ENCODE data around the gene LRRC56. TPM values are rescaled to one million over a fixed set of nuclear protein-coding genes. Genes with fewer than 3 reads are reported as not detected.

The LRRC56 gene
- total and polyA plus RNA-seq, 2 experiments from 2014 or later, result 2.5 to 4.5 TPM

DNA sequence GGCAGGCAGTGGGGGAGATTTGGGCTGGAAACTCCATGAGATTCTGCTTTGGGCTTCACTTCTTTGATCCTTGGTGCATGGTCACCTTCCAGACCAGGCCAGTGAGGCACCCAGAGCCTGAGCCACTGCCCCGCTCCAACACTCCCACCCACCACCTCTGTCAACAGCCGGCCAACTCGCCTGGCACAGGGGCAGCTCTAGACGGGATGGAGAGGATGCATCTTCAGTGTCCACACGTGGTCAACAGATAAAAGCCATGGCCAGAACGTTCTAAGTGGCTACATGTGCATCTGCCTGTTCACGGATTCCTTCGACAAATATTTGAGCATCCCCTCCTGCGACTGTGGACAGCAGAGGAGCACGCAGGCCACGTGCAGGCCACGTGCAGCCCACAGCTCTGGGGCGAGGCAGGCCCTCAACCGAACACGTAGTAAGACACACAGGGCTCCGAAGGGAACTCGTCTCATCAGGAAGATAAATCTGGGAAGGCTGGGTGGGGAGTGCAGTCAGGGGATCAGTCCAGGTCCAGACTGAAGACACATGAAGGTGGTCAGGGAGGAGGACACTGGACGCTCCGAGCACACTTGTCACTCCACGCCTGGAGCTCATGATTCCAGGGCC lies 1.2 kb downstream of the LRRC56 start:
- no peak for DNase-seq (ENCODE audit: low read depth in 1 of 2, low spot score in 1 of 2)
- Histone ChIP-seq H3K4me1 (ENCODE audit: low read depth) (peaks cover 12% of the 10 kb centered on the region), H3K4me3 (no peak overlapping the region), H3K27me3 (no peaks in the 10 kb centered on the region), H3K27ac (no peak overlapping the region), H3K9me3 (ENCODE audit: low read depth) (no peaks in the 10 kb centered on the region), H3K36me3 (no peaks in the 10 kb centered on the region)
- TF ChIP-seq, protein P1, sequence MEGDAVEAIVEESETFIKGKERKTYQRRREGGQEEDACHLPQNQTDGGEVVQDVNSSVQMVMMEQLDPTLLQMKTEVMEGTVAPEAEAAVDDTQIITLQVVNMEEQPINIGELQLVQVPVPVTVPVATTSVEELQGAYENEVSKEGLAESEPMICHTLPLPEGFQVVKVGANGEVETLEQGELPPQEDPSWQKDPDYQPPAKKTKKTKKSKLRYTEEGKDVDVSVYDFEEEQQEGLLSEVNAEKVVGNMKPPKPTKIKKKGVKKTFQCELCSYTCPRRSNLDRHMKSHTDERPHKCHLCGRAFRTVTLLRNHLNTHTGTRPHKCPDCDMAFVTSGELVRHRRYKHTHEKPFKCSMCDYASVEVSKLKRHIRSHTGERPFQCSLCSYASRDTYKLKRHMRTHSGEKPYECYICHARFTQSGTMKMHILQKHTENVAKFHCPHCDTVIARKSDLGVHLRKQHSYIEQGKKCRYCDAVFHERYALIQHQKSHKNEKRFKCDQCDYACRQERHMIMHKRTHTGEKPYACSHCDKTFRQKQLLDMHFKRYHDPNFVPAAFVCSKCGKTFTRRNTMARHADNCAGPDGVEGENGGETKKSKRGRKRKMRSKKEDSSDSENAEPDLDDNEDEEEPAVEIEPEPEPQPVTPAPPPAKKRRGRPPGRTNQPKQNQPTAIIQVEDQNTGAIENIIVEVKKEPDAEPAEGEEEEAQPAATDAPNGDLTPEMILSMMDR (IDR thresholded peaks at IDR 0.05; ENCODE audit: low read depth, low read length), result no peak

DNA sequence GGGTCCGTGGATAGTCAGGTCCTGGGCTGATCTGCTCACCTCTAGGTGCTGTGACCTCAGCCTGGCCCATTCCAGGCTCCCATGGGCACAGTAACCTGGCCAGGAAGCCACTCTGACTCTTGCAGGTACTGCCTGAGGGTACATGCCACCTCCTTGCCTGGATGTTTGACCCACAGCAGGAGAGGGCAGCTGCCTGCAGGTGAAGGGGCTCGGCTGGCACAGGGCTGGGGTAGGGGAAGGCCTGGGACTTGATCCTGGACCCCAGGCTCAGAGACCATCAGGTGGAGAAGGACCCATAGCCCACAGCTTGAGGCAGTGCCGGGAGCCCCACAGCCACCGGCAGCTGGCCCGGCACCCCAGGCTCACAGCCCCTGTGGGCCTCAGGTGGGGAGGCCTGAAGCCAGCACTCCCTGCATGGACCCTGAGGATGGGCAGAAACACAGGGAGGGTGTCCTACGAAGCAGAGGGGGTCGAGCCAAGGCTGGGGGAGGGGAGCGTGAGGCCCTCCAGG lies 2.7 kb downstream of the LRRC56 start:
- DNase-seq (ENCODE audit: low read depth in 1 of 2, low spot score in 1 of 2), result no peak
- H3K27me3 ChIP-seq, result no peaks in the 10 kb centered on the region
- H3K4me1 ChIP-seq (ENCODE audit: low read depth), result peaks cover 5% of the 10 kb centered on the region
- no peak overlapping the region for H3K27ac ChIP-seq
- no peak overlapping the region for H3K4me3 ChIP-seq
- no peaks in the 10 kb centered on the region for H3K9me3 ChIP-seq (ENCODE audit: low read depth)
- TF ChIP-seq, protein P1 (IDR thresholded peaks at IDR 0.05; ENCODE audit: low read depth, low read length), result no peak
- H3K36me3 ChIP-seq, result no peaks in the 10 kb centered on the region

GRCh38 chr11:540583-541432 lies 3.5 kb downstream of the LRRC56 start:
- H3K36me3 ChIP-seq, result no peaks in the 10 kb centered on the region
- no peak overlapping the region for H3K27ac ChIP-seq
- peaks cover 5% of the 10 kb centered on the region for H3K4me1 ChIP-seq (ENCODE audit: low read depth)
- H3K27me3 ChIP-seq, result no peaks in the 10 kb centered on the region
- no peak for DNase-seq (ENCODE audit: low read depth in 1 of 2, low spot score in 1 of 2)
- H3K9me3 ChIP-seq (ENCODE audit: low read depth), result no peaks in the 10 kb centered on the region
- H3K4me3 ChIP-seq, result no peak overlapping the region
- TF ChIP-seq, protein P1 (IDR thresholded peaks at IDR 0.05; ENCODE audit: low read depth, low read length), result no peak

DNA sequence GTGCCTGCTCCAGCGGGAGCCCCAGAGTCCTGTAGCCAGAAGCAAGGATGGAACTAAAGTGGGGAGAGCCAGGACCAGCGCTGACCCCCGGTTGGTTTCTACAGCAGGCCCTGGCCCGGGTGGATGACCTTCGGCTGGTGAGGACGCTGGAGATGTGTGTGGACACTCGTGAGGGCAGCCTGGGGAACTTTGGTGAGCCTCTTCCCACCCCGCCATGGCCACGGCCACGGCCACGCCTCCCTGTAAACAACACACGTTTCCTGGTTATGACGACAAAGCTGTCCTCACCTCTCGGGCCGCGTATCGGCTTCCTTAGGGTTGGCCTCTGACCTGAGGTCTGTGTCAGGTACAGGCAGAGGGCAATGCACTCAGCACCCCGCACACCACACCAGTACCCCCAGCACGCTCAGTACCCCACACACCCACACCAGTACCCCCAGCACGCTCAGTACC lies 4.1 kb downstream of the LRRC56 start:
- no peak for DNase-seq (ENCODE audit: low read depth in 1 of 2, low spot score in 1 of 2)
- Histone ChIP-seq H3K9me3 (ENCODE audit: low read depth) (no peaks in the 10 kb centered on the region), H3K27me3 (no peaks in the 10 kb centered on the region), H3K4me1 (ENCODE audit: low read depth) (peaks cover 5% of the 10 kb centered on the region), H3K36me3 (no peaks in the 10 kb centered on the region), H3K4me3 (no peak overlapping the region), H3K27ac (no peak overlapping the region)
- TF ChIP-seq, protein P1 (IDR thresholded peaks at IDR 0.05; ENCODE audit: low read depth, low read length), result no peak

GRCh38 chr11:544817-545166 lies 7.5 kb downstream of the LRRC56 start:
- no peaks in the 10 kb centered on the region for H3K27me3 ChIP-seq
- H3K36me3 ChIP-seq, result no peaks in the 10 kb centered on the region
- H3K4me3 ChIP-seq, result no peak overlapping the region
- H3K27ac ChIP-seq, result no peak overlapping the region
- TF ChIP-seq, protein P1 (IDR thresholded peaks at IDR 0.05; ENCODE audit: low read depth, low read length), result no peak
- DNase-seq (ENCODE audit: low read depth in 1 of 2, low spot score in 1 of 2), result no peak
- no peaks in the 10 kb centered on the region for H3K9me3 ChIP-seq (ENCODE audit: low read depth)
- no peaks in the 10 kb centered on the region for H3K4me1 ChIP-seq (ENCODE audit: low read depth)

All from cardiac muscle cell (in vitro differentiated cells and primary cell).